Endothelial cell of umbilical vein (primary cell): ENCODE results near the gene LDLRAD3. TPM values are rescaled to one million over a fixed set of nuclear protein-coding genes. Genes with fewer than 3 reads are reported as not detected.

Experiments
- BruUV-seq: library from RNA; stranded (reverse); fragments of 400-500 nt; replicated peaks from 2 replicates; lab custom pipeline; 2021; lab: Mats Ljungman, UMichigan
- CTCF ChIA-PET: fragments of 300-600, 350-600 bp; sonication (Branson Sonifier 250); formaldehyde crosslinking; loops from one replicate; lab custom pipeline; 2021; ENCODE audit warnings: antibody characterized with exemption, inconsistent platforms; lab: Charles Lee
- POLR2A ChIA-PET: fragments of 300-600, 350-600 bp; sonication (Branson Sonifier 250); formaldehyde crosslinking; loops from one replicate; lab custom pipeline; 2021; ENCODE audit warnings: antibody characterized with exemption, inconsistent platforms; lab: Charles Lee
- DNase-seq: peaks from one replicate; pipeline ENCODE4 v3.0.0-alpha.2; 2011; ENCODE audit warnings: low read depth, low spot score
- FAIRE-seq: peaks from 2 replicates; lab custom pipeline; 2011; peaks lifted over from hg19 to GRCh38; lab: Jason Lieb, UNC
- H2AFZ ChIP-seq: 2 replicates; pipeline ENCODE4 v1.6.0; 2012; ENCODE audit warnings: low read depth, low read length, control low read depth, inconsistent platforms
- H3K27ac ChIP-seq: 2 replicates; pipeline ENCODE4 v1.5.1; 2011; ENCODE audit warnings: low read depth, mild to moderate bottlenecking, control low read depth, low read length, moderate library complexity; ENCODE audit not compliant: insufficient read depth
- H3K27me3 ChIP-seq, 2 experiments: 2 replicates each; pipeline versions ENCODE4 v1.6.0 to v1.6.1; 2011; ENCODE audit warnings: low read length in 2 of 2, mixed read lengths in 1 of 2; ENCODE audit not compliant: control insufficient read depth in 2 of 2, insufficient read depth in 2 of 2
- H3K36me3 ChIP-seq, 2 experiments: 2 replicates in 1 of 2; 3 replicates in 1 of 2; pipeline ENCODE4 v1.5.1; 2011; ENCODE audit warnings: low read length in 2 of 2, mild to moderate bottlenecking in 1 of 2, moderate library complexity in 1 of 2; ENCODE audit not compliant: control insufficient read depth in 2 of 2, insufficient read depth in 2 of 2; ENCODE audit errors: extremely low read depth in 1 of 2
- H3K4me1 ChIP-seq: 3 replicates; pipeline ENCODE4 v1.5.1; 2011; ENCODE audit warnings: mild to moderate bottlenecking, low read length; ENCODE audit not compliant: control insufficient read depth, insufficient read depth; ENCODE audit errors: extremely low read depth
- H3K4me2 ChIP-seq: 2 replicates; pipeline ENCODE4 v1.6.1; 2011; ENCODE audit warnings: low read length, control low read depth, mixed read lengths; ENCODE audit not compliant: insufficient read depth
- H3K4me3 ChIP-seq, 3 experiments: fragments of 200-600 bp in 1 of 3; sonication (generic), shearing (Covaris generic) in 1 of 3; replicated peaks in 1 of 3; 2 replicates each; pipeline ENCODE4 v1.5.1; 2011 to 2016; ENCODE audit warnings: control low read depth in 3 of 3, low read length in 3 of 3, mild to moderate bottlenecking in 2 of 3, inconsistent platforms in 1 of 3, low read depth in 1 of 3, moderate library complexity in 1 of 3; ENCODE audit not compliant: insufficient read depth in 1 of 3
- H3K79me2 ChIP-seq: 2 replicates; pipeline ENCODE4 v1.6.0; 2012; ENCODE audit warnings: low read length, inconsistent platforms; ENCODE audit not compliant: control insufficient read depth, insufficient read depth
- H3K9ac ChIP-seq: replicated peaks from 2 replicates; pipeline ENCODE3; 2011; ENCODE audit warnings: low read length, control low read depth; ENCODE audit not compliant: insufficient read depth; ENCODE audit errors: extremely low read depth
- H3K9me1 ChIP-seq: replicated peaks from 3 replicates; pipeline ENCODE4 v1.6.0; 2011; ENCODE audit warnings: mild to moderate bottlenecking, low read length; ENCODE audit not compliant: control insufficient read depth, insufficient read depth; ENCODE audit errors: extremely low read depth
- H3K9me3 ChIP-seq: replicated peaks from 2 replicates; pipeline ENCODE4 v1.5.1; 2012; ENCODE audit warnings: low read length, inconsistent platforms; ENCODE audit not compliant: control insufficient read depth, insufficient read depth
- H4K20me1 ChIP-seq: replicated peaks from 2 replicates; pipeline ENCODE3; 2011; ENCODE audit warnings: mild to moderate bottlenecking, low read length; ENCODE audit not compliant: control insufficient read depth, insufficient read depth; ENCODE audit errors: extremely low read depth
- EZH2 ChIP-seq: IDR thresholded peaks from 2 replicates; pipeline ENCODE4 v1.6.1; 2012; ENCODE audit warnings: borderline replicate concordance, low read depth, mild to moderate bottlenecking, moderate library complexity, low read length, inconsistent platforms; ENCODE audit not compliant: severe bottlenecking
- FOS ChIP-seq: IDR thresholded peaks from 2 replicates; pipeline ENCODE4 v1.6.1; 2011; ENCODE audit warnings: mild to moderate bottlenecking, low read length, moderate library complexity, borderline replicate concordance; ENCODE audit not compliant: insufficient read depth
- GATA2 ChIP-seq: IDR thresholded peaks from 2 replicates; pipeline ENCODE4 v1.7.0; 2011; ENCODE audit warnings: low read depth, mild to moderate bottlenecking, moderate library complexity, mixed read lengths, low read length; ENCODE audit not compliant: insufficient read length, insufficient read depth
- JUN ChIP-seq: IDR thresholded peaks from 2 replicates; pipeline ENCODE4 v1.6.1; 2011; ENCODE audit warnings: borderline replicate concordance, low read depth; ENCODE audit not compliant: insufficient read length, insufficient read depth
- MYC ChIP-seq: IDR thresholded peaks from one replicate; pipeline ENCODE4 v1.6.1; 2011; ENCODE audit warnings: mild to moderate bottlenecking, low read depth, low read length
- POLR2A ChIP-seq: IDR thresholded peaks from 2 replicates; pipeline ENCODE4 v1.6.1; 2012; ENCODE audit warnings: low read depth, mild to moderate bottlenecking, control low read depth, low read length
- POLR2AphosphoS5 ChIP-seq: IDR thresholded peaks from 2 replicates; pipeline ENCODE4 v1.6.1; 2012; ENCODE audit warnings: low read depth, mild to moderate bottlenecking, control low read depth, low read length, moderate library complexity; ENCODE audit not compliant: insufficient read depth
- dilution Hi-C: fragments of 300-500 bp; cut with MboI; formaldehyde crosslinking; loops from one replicate; pipeline ENCODE4 v1.15.0; 2019; ENCODE audit warnings: low sequenced_read_pairs; ENCODE audit not compliant: extremely low pct_ligation_motif_present
- intact Hi-C: fragments of 100-400 bp; cut with micrococcal nuclease; formaldehyde crosslinking; loops from one replicate; pipeline ENCODE4 v1.10.0; 2022
- polyA plus RNA-seq, 4 experiments: library from polyadenylated mRNA; depleted of rRNA in 3 of 4; stranded (reverse) in 3 of 4; unstranded in 1 of 4; fragments of >200 nt; gene quantifications; 2 replicates each; pipeline versions ENCODE4 v1.2.1 to v1.2.3, GENCODE V29; 2011 to 2012; ENCODE audit warnings: missing spikeins in 1 of 4
- total RNA-seq: library from RNA; stranded (reverse); gene quantifications from 2 replicates; pipeline ENCODE4 v1.2.3, GENCODE V29; 2021
- TF ChIP-seq, protein P1 (sequence below): IDR thresholded peaks from 2 replicates; pipeline ENCODE4 v1.6.1; 2011; ENCODE audit not compliant: insufficient read depth, insufficient read length
- TF ChIP-seq, protein P2 (sequence below), 2 donors: IDR thresholded peaks; 1 replicate in 1 of 2; 2 replicates in 1 of 2; pipeline ENCODE4 v1.5.1; 2011; ENCODE audit warnings: low read length in 2 of 2, mild to moderate bottlenecking in 2 of 2, moderate library complexity in 2 of 2, control low read depth in 1 of 2, inconsistent platforms in 1 of 2, low read depth in 1 of 2; ENCODE audit not compliant: insufficient read depth in 1 of 2; ENCODE audit errors: extremely low read depth in 1 of 2

LDLRAD3 gene
- total and polyA plus RNA-seq, 2 donors (not counting 3 experiments of a cell fraction or from before 2014, with no cell fraction given): 17.9 to 25.1 TPM

DNA sequence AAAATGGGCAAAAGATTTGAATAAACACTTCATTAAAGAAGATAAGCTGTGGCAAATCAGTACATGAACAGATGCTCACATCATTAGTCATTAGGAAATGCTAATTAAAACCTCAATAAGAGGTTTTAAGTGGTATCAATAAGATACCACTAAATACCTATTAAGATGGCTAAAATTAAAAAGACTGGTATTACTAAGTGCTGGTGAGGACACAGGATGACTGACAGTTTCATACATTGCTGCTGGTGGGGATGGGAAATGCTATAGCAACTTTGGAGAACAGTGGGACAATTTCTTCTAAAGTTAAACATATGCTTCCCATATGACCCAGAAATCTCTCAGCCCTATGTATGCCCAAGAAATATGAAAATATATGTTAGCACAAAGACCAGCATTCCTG, 276.1 kb downstream of the LDLRAD3 start:
- CTCF ChIA-PET: interaction anchor here (0.6 to 1.3 kb wide), 2 partner anchors 15 to 398 kb away, joined by 3 to 4 read pairs; no protein-coding TSS in a partner anchor
- no peak for DNase-seq
- intact Hi-C loops (no loop called here), dilution Hi-C loops (no loop called here)
- Histone ChIP-seq H3K9ac (no peak overlapping the region), H3K79me2 (no peaks in the 10 kb centered on the region), H4K20me1 (no peaks in the 10 kb centered on the region), H3K4me3 (no peak overlapping the region), H3K27ac (no peak overlapping the region), H3K36me3 (no peaks in the 10 kb centered on the region), H3K9me3 (peaks cover 4% of the 10 kb centered on the region), H3K27me3 (no peaks in the 10 kb centered on the region), H3K4me1 (no peaks in the 10 kb centered on the region), H3K9me1 (no peaks in the 10 kb centered on the region), H3K4me2 (no peak overlapping the region), H2AFZ (no peak overlapping the region)
- POLR2A ChIA-PET: no interaction called here
- no TSS peak for BruUV-seq
- no peak for FAIRE-seq
- TF ChIP-seq, protein P1, sequence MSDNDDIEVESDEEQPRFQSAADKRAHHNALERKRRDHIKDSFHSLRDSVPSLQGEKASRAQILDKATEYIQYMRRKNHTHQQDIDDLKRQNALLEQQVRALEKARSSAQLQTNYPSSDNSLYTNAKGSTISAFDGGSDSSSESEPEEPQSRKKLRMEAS: no peak
- TF ChIP-seq EZH2 (no peak), POLR2AphosphoS5 (no peak), MYC (no peak), POLR2A (no peak), JUN (no peak), FOS (no peak), GATA2 (no peak)
- TF ChIP-seq, protein P2, sequence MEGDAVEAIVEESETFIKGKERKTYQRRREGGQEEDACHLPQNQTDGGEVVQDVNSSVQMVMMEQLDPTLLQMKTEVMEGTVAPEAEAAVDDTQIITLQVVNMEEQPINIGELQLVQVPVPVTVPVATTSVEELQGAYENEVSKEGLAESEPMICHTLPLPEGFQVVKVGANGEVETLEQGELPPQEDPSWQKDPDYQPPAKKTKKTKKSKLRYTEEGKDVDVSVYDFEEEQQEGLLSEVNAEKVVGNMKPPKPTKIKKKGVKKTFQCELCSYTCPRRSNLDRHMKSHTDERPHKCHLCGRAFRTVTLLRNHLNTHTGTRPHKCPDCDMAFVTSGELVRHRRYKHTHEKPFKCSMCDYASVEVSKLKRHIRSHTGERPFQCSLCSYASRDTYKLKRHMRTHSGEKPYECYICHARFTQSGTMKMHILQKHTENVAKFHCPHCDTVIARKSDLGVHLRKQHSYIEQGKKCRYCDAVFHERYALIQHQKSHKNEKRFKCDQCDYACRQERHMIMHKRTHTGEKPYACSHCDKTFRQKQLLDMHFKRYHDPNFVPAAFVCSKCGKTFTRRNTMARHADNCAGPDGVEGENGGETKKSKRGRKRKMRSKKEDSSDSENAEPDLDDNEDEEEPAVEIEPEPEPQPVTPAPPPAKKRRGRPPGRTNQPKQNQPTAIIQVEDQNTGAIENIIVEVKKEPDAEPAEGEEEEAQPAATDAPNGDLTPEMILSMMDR (IDR thresholded peaks at IDR 0.05; ENCODE audit: extremely low read depth in 1 of 2, insufficient read depth in 1 of 2, low read depth in 1 of 2, low read length in 2 of 2): no peak
